CD1c-positive myeloid dendritic cell (primary cell): Measurements from ENCODE around the gene C6.
"Not testable (repeated sequence)": the region's sequence is repeated elsewhere in the genome, so short reads cannot be mapped to it uniquely, and the experiment has no call there.

ENCODE experiments used
- DNase-seq: peaks from one replicate; pipeline ENCODE4 v3.0.0-alpha.2; 2016; ENCODE audit errors: extremely low spot score

The C6 gene

DNA sequence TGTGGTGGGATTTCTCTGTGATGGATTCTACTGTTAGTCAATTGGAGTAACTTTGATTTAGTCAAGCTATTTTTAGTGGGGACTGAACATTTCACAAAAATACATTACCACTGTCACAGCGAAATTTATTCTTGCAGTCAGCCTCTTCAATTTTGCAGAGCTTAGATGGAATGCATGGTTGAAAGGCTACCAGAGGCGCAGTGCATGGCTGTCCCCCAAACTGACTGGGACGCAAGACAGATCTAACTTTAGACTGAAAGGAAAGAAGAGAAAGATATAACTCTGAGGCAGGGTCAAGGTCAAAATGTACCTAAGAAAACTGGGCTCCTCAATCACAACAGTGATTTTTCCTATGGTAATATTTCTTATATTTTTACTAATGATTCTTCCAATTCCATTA is 13.7 kb downstream of the C6 start:
- DNase-seq = no peak

DNA sequence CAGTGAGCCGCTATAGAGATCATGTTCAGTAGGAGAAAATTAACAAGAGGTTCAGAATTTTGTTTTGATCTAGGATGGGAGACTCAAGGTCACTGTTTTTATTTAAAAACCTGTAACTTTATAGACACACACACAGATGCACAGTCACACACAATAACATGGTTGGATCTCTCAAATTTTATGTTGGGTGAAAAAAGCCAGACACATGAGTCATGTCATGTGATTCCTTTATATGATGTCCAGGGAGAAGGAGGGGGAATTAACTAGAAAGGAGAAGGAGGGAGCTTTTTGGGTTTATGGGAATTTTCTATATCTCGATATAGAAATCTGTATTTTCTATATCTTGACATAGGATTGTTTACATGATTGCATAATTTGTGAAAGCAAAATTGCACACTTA is 17.1 kb downstream of the C6 start:
- no peak for DNase-seq

DNA sequence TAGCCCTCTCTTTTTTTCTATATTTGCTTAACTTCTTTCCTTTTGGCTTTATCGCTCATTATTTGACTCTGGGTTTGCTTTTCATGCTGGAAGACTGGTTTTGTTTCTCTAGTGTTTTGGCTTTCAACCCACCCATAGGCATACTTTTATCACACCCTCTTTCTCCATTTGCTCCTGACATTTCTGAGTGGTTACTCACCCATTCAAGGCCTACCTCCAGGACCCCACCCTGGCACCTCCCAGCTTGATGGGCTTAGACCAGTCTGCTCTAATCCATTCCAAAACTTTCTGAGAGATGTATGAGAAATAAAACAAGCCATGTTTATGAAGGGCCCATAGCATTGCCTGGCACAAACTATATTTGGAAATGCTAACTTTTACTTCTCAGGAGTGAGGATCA is 18.1 kb downstream of the C6 start:
- no peak for DNase-seq

DNA sequence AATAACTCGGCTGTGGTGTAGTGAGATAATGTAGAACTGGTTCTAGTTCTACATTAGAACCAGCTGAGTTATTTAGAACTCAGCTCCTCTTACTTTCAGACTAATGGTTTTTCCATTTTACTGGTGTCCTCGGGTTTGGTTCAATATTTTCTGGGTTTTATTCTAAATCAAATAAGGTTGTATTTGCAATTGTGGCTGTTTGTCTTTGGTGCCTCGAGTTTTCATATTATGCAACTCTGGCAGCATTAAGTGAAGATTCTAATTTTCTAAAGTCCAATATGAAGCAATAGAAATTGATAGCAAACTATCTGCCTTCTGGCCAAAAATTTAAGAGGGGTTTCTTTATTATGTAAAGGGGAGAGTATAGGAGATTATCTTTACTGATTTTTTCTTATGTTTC is 19.0 kb downstream of the C6 start:
- DNase-seq = no peak

DNA sequence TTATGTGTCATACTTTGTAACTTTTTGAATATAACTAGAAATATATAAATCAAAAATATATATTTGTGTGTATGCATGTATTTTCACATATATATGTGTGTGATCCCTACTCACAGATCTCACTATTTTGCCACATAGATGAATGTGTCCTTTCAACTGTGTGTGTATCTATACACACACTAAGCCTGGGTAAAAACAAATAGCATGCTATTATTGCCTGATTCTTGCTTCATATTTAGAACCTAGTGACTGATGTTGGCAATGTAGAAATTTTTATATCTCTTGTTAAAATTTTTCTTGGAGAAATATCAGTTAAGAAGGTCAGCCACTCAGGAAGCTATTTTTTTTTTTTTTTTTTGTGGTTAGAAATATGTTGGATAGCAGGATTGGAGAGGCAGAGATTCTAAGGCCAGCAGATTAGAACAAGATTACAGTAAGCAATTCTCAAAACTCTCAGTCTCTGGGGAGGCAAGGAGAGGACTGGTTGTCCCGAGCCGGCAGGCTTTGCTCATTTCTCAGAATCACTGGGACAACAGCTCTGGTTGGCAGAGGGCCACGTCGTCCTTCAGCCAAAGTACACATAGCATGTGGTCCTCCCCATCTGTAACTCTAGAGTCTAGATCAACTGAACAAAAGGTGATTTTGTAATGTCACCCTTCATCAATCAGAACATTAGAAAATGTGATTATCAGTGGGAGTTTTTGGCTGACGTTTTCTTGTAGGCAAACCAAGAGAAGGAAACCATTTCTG is 19.7 kb downstream of the C6 start:
- no peak for DNase-seq

DNA sequence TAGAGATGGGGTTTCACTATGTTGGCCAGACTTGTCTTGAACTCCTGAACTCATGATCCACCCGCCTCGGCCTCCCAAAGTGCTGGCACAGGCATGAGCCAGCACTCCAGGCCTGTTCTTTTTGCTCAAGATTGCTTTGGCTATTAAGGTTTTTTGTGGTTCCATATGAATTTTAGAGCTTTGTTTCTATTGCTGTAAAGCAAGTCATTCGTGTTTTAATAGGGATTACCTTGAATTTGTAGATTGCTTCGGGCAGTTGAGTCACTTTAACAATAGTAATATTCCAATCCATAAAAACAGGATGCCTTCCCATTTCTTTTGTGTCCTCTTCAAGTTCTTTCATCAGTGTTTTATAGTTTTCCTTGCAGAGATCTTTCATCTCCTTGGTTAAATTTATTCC is 22.1 kb downstream of the C6 start:
- no peak for DNase-seq

DNA sequence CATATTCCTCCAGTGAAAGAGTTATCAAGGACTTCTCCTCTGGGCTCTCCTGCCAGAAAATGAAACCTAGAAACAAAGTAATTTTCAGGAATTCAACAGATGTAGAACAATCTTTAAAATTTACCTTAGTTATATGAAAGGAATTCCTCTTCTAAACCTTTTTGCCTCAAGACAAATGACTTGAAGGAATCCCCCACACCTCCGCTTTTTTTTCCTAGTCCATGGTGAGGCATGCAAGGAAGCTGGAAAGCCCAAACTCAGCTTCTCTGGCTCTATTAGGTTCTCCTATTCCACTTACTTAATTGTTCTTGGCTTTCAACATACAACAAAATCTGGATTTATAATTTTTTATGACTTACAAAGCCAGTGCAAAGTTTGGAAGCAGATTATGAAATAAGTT is 27.2 kb downstream of the C6 start:
- no peak for DNase-seq

DNA sequence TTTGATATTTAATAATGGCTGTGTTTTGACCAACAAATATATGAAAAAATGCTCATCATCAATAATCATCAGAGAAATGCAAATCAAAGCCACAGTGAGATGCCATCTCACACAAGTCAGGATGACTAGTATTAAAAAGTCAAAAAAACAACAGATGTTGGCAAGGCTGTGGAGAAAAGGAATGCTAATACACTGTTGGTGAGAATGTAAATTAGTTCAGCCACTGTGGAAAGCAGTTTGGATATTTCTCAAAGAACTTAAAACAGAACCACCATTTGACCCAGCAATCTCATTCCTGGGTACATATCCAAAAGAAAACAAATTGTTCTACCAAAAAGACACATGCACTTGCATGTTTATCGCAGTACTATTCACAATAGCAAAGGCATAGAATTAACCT is 30.0 kb downstream of the C6 start:
- not testable (repeated sequence) for DNase-seq

DNA sequence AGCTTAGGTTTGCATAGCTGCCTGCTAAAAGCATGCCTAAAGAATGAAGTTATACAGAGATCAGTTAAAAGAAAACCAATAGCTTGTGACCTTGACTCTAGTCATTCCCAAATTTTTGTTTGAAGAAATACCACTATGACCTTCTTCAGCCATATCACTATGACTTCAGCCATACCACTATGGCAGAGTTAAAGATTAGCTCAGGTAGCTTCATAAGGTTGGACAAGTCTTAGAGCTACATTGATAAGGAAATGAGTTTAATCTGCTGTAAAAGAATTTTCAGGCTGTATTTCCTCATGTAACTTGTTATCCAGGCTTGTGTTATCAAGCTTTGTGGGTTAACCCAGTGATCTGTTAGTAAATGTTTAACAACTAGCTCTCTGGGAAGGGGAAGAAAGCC is 30.7 kb downstream of the C6 start:
- DNase-seq = no peak

DNA sequence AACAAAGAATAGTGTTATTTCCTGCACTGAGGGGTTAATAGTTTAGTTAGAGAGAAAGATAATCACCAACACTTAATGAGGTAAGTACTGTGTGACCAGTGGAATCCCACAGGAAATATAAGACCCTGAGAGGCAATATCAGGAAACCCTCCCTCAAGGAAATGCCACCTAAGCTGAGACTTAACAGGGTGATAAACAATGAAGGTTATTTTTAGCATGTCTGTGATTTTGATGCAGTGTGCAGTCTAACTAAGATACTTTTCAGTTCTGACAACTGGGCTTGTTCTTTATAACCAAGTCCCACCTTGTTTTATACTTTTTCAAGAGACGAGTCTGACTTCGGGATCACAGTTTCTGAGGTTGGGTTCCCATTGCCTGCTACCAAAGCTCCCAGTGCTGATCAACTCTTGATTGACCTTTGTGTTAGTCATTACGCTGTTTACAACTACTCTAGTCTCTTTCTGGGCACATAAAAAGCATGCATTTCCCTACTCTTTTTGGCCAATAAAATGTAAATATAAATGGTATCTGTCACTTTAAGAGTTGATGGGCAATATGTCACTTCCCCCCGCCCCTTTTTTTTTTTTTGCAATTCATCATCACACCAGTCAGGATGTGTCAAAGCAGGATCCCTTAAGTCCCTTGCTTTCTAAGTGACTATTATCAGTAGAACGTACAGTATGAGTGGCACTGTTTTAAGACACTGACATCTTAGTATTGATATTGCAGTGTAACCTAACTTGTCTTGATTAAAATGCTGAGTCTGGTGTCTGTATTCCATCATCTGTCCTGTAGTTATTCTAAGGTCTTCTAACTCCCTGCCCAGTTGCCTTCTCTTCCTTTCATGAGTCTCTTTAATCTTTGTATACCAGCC is 31.4 kb downstream of the C6 start:
- no peak for DNase-seq

DNA sequence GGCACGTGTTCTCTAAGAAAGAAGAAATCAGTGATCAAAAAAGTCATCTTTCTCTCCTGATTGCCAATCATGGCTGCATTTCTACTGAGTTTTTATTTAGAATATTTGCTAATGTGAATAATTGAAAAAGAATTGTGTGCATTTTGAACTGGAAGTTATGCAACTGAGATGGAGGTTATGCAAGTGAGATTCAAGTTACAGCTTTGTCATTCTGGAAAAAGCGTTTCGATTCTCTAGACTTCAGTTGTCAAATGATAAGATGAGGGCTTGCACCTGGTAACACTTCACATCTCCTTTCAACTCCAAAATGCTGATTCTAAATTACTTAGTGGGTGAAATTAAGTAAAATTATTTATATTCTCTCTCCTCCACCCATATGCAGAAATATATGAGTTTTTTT is 36.4 kb downstream of the C6 start:
- DNase-seq = no peak

DNA sequence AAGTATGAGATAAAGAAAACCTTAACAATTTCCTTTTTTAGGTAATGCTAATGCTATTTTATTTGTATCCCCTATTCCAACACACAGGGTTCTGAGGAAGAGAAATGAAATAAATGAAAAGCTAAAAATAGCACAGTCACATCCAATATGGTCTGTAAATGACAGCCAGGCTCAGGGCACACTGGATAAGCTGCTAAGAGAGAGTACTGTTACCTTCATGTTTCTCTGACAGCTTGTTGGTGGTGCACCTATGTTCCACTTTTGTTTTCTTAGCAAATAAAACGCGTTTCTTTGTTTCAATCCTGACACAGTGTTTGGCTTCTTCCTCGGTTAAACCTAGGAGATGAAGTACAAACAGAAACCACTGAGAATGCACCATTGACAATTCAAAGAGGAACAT is 41.3 kb downstream of the C6 start:
- no peak for DNase-seq

DNA sequence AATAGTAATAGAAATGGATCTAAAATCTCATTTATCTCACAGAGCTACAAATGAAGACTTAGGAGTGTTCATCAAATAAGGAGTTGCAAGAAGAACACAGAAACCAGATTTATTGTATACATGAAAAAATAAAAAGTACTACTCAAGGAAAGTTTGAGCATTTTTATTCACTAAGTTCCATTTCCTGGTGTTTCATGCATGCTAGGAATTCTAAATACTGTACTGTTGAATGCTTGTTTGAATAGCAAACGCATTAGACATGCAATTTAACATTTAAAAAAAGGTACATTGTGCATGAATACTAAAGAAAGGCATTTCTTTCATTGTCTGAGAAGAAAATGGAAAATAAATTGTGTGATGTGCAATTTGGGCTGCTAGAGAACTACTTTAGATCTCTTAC is 52.1 kb downstream of the C6 start:
- no peak for DNase-seq

DNA sequence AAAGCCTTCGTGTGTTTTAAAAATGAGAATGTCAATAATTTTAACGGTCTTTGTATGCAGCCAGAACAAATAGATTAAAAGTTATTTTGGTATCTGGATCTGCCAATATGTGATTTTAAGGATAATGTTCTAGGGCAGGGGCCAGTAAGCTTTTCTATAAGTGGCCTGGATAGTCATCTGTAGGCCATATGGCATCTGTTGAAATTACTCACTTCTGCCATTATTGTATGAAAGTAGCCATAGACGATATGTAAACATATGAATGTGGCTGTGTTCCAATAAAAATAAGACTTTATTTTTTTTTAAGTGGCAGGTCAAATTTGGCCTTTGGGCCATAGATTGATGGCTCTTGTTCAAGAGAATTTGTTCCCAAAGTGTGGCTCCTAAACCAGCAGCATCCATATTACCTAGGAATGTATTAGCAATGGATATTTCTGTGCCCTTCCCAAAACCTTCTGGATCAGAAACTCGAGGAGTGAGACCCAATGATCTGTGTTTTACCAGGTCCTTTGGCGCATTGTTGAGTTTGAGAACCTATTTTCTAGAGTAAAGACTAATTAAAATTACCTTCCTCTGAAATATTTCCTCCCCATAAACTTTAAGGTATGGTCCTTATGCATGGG is 55.9 kb downstream of the C6 start:
- no peak for DNase-seq

DNA sequence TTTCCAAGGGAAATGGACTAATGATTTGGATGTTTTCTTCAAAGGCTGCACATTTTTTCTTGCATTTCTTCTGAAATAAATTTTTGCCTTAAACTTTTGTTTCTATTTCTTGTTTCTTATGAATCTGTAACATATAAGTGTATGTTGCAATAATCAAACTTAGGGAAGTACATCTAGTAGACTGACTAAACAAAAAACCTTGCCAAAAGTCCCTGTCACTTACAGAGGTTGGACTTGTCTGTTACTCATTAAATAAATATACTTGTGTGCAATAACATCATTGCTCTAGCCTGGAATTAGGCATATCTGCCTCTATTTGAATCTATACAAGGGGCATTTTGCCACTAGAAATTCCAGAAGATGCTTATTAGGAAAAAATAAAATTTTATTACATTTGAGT is 56.6 kb downstream of the C6 start:
- no peak for DNase-seq

DNA sequence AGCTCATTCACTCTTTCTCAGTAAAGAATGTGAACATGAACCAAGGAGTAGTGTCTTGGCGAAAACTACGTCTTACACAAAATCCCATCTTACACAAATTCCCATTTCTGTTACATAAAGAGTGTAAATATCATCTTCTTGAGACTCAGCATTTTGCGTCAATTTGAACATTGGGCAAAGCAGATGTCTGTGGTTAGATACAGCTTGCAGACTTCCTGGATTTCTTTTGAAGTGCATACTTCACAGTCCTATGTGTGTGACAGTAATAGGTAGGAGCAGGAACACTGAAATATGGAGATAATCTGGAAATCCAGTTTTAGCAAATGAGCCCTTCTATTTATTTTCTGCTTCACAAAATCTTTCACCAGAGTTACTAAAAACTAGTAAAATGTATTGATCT is 58.8 kb downstream of the C6 start:
- DNase-seq = no peak

DNA sequence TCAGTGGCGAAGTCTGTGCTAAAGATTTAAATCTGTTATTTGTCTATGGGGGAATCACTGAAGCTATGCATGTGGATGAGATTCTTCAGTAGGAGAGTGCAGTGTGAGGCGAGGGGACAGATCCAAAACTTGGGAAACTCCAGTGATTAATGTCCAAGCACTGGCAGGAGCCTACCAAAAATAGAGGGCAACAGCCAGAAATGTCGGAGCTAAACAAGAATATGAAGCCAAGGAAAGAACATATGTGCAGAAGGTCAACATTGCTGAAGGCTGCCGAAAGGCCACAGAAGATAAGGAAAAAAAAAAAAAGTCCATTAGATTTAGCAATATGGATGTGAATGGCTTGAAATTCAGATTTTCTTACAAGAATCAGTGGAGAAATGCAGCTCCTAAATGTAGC is 61.8 kb downstream of the C6 start:
- no peak for DNase-seq

DNA sequence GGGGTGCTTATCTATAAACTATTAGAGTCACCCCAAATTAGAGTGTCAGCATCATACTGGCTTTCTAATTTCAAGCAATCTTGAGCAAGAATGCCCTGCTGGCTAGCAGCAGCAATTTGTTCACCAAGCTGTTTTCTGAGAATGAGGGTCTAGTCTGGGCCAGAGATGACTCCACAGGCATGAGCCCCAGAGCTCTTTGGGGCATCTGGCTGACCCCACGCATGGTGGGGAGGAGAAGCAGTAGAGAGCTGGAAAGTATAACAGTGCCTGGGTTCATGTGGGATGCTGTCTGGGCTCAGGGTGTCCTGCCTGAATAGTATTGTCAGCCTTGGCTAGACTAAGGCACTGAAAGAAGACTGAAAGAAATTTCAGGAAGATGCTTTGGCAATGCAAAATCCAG is 64.9 kb downstream of the C6 start:
- DNase-seq = no peak

DNA sequence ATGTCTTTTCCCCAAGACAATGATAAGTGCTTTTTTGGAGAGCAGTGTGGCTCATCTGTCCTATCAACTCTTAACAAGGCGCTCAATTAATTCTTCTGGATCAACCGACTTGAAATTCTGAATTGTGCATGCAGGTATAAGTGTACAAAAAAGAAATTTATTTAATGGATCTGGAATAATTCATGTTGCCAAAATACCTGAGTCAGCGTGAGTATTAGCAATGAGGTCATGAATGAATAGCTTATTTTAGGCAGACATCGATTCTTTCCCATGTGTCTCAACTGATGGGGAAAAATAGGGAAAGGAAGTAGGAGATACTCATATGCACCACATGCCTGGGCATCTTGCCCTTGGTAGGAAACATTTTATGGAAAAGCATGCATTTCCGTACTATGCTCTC is 68.0 kb downstream of the C6 start:
- no peak for DNase-seq

DNA sequence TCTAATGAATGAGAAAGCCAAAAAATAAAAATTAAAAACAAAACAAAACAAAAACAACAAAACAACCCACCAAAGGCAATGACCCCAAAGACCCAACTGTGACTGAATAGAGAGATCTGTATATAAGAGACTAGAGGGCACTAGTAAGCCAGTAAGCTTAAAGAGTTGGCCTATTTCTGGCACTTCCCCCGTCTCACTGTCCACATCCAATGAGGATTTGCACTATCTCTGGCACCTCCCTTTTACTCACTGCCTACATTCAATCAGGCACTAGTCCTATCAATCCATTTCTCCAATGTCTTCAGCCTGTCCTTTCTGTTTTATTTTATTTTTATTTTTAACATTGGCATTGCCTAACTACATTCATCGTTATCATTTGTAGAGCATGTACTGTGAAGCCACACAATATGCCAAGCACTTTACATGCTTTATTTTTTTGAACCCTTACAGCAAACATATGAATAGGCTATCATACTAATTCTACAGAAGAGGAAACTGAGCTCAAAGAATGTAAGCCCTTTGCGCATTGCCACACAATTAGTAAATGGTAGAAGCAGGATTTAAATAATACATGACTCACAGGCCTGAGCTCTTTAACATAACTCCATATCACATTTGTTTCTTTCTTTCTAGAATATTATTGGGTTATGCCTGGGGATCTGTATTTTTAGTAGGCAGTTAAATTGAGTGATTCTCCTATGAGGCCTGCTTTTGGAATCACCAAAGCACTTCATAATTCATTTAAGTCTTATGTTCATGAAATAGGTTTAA is 70.0 kb downstream of the C6 start:
- no peak for DNase-seq

DNA sequence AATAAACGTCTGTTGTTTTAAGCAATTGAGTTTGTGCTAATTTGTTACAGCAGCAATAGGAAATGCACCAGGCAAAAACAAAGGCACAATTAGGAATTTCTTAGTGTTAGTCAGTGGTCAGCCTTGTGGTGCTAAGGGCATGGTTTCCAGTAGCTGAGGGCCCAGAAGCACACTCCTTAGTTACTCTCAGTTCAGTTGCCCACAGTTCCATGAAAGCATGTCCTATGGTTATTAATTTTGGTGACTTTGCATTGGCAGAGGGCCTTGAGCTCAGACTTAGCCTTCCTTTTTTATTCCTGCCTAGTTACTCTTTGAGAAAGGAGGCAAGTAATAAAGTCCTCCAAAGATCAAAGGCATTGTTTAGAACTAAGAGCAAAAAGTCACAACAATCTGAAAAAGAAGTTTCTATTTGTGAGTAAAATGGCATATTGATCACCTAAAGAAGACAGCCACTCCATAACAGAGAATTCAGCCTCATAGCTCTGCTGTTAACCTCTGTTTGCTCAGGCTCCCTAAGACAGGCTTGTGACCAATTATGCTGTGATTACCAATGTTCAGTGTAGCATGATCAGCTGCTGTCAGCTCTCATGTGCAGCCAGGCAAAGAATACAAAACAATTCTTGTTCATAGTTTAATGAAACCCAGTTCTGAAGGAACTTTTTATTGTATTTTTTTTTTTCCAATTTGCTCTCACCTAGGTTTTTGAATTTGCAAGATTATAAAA is 85.2 kb downstream of the C6 start:
- no peak for DNase-seq

DNA sequence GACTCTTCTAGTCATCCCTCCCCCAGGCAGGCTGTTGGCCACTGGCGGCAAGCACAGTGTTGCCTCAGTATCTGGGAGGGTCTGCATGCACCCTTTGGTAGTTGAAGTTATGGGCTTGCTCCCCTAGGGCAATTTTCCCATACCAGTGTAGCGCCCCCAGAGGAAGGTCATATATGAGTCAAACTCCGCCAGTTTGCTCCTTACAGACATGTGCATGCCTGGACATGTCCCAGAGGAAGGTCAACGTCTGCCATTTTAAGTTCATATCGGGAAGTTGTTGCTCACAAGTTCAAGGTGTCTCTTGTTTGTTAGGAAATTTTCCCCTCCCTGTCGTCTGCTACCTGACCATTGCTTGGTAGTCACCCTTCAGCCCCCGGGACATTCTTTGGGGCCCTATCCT is 90.9 kb downstream of the C6 start:
- no peak for DNase-seq
